ENCODE data around the gene BLOC1S1.

The BLOC1S1 gene

DNA sequence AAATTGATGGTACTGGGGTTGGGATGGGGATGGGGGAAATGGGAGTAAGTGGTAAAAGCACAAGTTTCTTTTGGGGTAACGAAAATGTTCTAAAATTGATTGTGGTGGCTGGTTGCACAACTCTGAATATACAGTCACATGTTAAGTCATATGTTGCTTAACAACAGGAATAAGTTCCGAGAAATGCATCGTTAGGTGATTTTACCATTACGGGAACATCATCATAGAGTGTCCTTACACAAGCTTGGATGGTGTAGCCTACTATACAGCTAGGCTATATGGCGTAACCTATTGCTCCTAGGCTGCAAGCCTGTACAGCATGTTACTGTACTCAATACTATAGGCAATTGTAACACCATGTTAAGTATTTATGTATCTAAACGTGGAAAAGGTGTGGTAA lies 39.1 kb upstream of the BLOC1S1 start:
- in situ Hi-C loops (cut with HindIII; ENCODE audit: low pct_ligation_motif_present, low sequenced_read_pairs) = no loop called here
- no peak for DNase-seq
- Histone ChIP-seq H3K36me3 (replicated peaks) (no peaks in the 10 kb centered on the region), H3K4me3 (ENCODE audit: low read depth, low read length) (no peak overlapping the region), H3K27ac (no peak overlapping the region), H3K27me3 (replicated peaks) (no peaks in the 10 kb centered on the region)
- TF ChIP-seq, protein P1, sequence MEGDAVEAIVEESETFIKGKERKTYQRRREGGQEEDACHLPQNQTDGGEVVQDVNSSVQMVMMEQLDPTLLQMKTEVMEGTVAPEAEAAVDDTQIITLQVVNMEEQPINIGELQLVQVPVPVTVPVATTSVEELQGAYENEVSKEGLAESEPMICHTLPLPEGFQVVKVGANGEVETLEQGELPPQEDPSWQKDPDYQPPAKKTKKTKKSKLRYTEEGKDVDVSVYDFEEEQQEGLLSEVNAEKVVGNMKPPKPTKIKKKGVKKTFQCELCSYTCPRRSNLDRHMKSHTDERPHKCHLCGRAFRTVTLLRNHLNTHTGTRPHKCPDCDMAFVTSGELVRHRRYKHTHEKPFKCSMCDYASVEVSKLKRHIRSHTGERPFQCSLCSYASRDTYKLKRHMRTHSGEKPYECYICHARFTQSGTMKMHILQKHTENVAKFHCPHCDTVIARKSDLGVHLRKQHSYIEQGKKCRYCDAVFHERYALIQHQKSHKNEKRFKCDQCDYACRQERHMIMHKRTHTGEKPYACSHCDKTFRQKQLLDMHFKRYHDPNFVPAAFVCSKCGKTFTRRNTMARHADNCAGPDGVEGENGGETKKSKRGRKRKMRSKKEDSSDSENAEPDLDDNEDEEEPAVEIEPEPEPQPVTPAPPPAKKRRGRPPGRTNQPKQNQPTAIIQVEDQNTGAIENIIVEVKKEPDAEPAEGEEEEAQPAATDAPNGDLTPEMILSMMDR (IDR thresholded peaks at IDR 0.05; ENCODE audit: low read depth, low read length, missing control alignments) = no peak

DNA sequence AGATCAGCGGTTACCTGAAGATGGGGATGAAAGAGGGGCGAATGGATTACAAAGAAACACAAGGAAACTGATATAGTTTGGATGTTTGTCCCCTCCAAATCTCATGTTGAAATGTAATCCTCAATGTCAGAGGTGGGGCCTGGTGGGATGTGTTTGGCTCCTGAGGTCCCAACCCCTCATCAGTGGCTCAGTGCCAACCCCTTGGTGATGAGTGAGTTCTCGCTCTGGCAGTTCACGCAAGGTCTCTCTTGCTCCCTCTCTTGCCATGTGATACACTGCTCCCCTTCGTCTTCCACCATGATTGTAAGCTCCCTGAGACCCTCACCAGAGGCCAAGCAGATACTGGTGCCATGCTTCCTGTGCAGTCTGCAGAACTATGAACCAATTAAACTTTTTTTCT lies 36.2 kb upstream of the BLOC1S1 start:
- DNase-seq = no peak
- in situ Hi-C loops (cut with HindIII; ENCODE audit: low pct_ligation_motif_present, low sequenced_read_pairs) = no loop called here
- TF ChIP-seq, protein P1 (IDR thresholded peaks at IDR 0.05; ENCODE audit: low read depth, low read length, missing control alignments) = no peak
- no peak overlapping the region for H3K27ac ChIP-seq
- H3K27me3 ChIP-seq (replicated peaks) = no peaks in the 10 kb centered on the region
- no peaks in the 10 kb centered on the region for H3K36me3 ChIP-seq (replicated peaks)
- no peak overlapping the region for H3K4me3 ChIP-seq (ENCODE audit: low read depth, low read length)

DNA sequence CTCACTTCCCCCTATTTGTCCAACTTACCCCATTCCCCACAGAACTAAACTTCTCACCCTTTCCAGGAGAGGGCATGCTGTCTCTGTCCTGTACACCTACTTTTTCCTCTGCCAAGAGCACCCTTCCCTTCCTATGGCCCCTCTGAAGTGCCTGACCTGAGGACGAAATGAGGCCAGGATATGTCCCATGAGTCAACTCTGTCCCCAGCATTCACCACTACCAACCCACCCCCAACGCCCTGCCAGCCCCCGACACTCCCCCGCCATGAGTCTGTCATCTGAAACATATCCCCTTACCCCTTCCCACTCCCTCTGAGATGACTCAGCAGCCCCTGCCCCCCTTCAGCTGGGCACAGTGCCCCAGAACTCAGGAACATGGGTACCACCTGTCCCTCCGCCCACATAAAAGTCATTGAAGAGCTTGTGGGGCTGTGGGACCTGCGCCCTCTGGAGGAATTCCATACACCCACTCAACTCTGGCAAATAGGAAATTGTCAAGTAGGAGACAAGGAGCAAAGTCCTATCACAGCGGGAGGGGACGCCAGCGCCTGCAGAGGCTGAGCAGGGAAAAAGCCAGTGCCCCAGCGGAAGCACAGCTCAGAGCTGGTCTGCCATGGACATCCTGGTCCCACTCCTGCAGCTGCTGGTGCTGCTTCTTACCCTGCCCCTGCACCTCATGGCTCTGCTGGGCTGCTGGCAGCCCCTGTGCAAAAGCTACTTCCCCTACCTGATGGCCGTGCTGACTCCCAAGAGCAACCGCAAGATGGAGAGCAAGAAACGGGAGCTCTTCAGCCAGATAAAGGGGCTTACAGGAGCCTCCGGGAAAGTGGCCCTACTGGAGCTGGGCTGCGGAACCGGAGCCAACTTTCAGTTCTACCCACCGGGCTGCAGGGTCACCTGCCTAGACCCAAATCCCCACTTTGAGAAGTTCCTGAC lies 34.4 kb upstream of the BLOC1S1 start:
- TF ChIP-seq, protein P1 (IDR thresholded peaks at IDR 0.05; ENCODE audit: low read depth, low read length, missing control alignments) = peak; percentile 65
- Histone ChIP-seq H3K27ac (no peak overlapping the region), H3K36me3 (replicated peaks) (no peaks in the 10 kb centered on the region), H3K27me3 (replicated peaks) (no peaks in the 10 kb centered on the region), H3K4me3 (ENCODE audit: low read depth, low read length) (peak overlapping the region; percentile 26)
- DNase-seq = peak; percentile 25
- in situ Hi-C loops (cut with HindIII; ENCODE audit: low pct_ligation_motif_present, low sequenced_read_pairs) = no loop called here

DNA sequence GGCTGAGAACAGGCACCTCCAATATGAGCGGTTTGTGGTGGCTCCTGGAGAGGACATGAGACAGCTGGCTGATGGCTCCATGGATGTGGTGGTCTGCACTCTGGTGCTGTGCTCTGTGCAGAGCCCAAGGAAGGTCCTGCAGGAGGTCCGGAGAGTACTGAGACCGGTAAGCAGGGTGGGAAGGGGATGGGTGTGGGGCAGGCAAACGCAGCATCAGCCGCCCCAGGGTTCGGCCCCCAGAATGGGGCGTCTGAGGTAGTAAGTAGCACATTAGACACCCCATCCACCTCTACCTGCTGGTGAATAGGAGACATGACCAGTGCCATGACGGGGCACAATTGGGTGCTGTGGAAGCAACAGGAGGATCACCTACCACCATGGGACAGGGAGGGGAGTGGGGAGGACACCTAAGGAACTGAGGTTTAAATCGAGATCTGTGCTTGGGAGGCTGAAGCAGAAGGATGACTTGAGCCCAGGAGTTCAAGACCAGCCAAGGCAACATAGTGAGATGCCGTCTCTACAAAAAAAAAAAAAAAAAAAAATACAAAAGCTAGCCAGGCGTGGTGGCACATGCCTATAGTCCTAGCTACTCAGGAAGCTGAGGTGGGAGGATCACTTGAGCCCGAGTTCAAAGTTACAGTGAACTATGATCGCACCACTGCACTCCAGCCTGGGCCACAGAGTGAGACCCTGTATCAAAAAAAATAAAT lies 33.6 kb upstream of the BLOC1S1 start:
- no peaks in the 10 kb centered on the region for H3K27me3 ChIP-seq (replicated peaks)
- TF ChIP-seq, protein P1 (IDR thresholded peaks at IDR 0.05; ENCODE audit: low read depth, low read length, missing control alignments) = no peak
- in situ Hi-C loops (cut with HindIII; ENCODE audit: low pct_ligation_motif_present, low sequenced_read_pairs) = no loop called here
- H3K36me3 ChIP-seq (replicated peaks) = no peaks in the 10 kb centered on the region
- H3K27ac ChIP-seq = no peak overlapping the region
- no peak for DNase-seq
- H3K4me3 ChIP-seq (ENCODE audit: low read depth, low read length) = no peak overlapping the region

DNA sequence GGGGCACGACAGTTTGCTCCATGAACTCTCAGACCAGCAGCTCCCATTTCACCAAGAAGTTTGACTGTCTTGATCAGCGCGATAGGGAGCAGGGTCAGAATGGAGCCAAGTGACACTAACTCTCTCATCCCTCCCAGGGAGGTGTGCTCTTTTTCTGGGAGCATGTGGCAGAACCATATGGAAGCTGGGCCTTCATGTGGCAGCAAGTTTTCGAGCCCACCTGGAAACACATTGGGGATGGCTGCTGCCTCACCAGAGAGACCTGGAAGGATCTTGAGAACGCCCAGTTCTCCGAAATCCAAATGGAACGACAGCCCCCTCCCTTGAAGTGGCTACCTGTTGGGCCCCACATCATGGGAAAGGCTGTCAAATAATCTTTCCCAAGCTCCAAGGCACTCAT lies 32.2 kb upstream of the BLOC1S1 start:
- DNase-seq = no peak
- no peaks in the 10 kb centered on the region for H3K27me3 ChIP-seq (replicated peaks)
- no peak overlapping the region for H3K27ac ChIP-seq
- TF ChIP-seq, protein P1 (IDR thresholded peaks at IDR 0.05; ENCODE audit: low read depth, low read length, missing control alignments) = no peak
- H3K36me3 ChIP-seq (replicated peaks) = no peaks in the 10 kb centered on the region
- H3K4me3 ChIP-seq (ENCODE audit: low read depth, low read length) = no peak overlapping the region
- in situ Hi-C loops (cut with HindIII; ENCODE audit: low pct_ligation_motif_present, low sequenced_read_pairs) = no loop called here

Data from brain microvascular endothelial cell (primary cell).